K562 (cell line): ENCODE results near the gene DYSF.

ENCODE experiments used
- CREB1 ChIP-seq, 2 experiments: sonication (generic) in 1 of 2; formaldehyde crosslinking in 1 of 2; IDR thresholded peaks; 2 replicates each; pipeline versions ENCODE4 v1.6.1 to v1.8.0; 2012 to 2022; ENCODE audit warnings: inconsistent platforms in 1 of 2, mild to moderate bottlenecking in 1 of 2, missing genetic modification reagents in 1 of 2, moderate library complexity in 1 of 2
- CTCF ChIP-seq, 3 experiments: IDR thresholded peaks in 2 of 3; conservative IDR thresholded peaks in 1 of 3; 2 replicates each; pipeline ENCODE4 v1.5.1; 2011 to 2012; ENCODE audit warnings: low read length in 3 of 3, mild to moderate bottlenecking in 3 of 3, control low read depth in 2 of 3, improper control_type of control experiment in 1 of 3, inconsistent platforms in 1 of 3, low read depth in 1 of 3, mixed read lengths in 1 of 3, moderate library complexity in 1 of 3; ENCODE audit not compliant: insufficient read depth in 2 of 3
- EZH2 ChIP-seq: IDR thresholded peaks from 2 replicates; pipeline ENCODE4 v1.6.1; 2012; ENCODE audit warnings: low read depth, mild to moderate bottlenecking, inconsistent platforms, low read length, borderline replicate concordance
- MXI1 ChIP-seq: IDR thresholded peaks from 2 replicates; pipeline ENCODE4 v1.6.1; 2011; ENCODE audit warnings: low read depth, mild to moderate bottlenecking, improper control_type of control experiment, low read length
- NR2C1 ChIP-seq, 2 experiments: fragments of 450-650 bp; IDR thresholded peaks; 2 replicates each; pipeline ENCODE4 v1.6.1; 2017; ENCODE audit warnings: mild to moderate bottlenecking in 2 of 2, antibody characterized with exemption in 1 of 2, inconsistent platforms in 1 of 2, missing compliant biosample characterization in 1 of 2, missing genetic modification characterization in 1 of 2
- NR2F6 ChIP-seq: fragments of 450-650 bp; formaldehyde crosslinking; IDR thresholded peaks from 2 replicates; pipeline ENCODE4 v1.4.0; 2020; ENCODE audit warnings: mild to moderate bottlenecking
- TCF15 ChIP-seq: fragments of 250-450 bp; sonication (Bioruptor Pico); IDR thresholded peaks from 2 replicates; pipeline ENCODE4 v1.8.0; 2022; ENCODE audit warnings: moderate library complexity, mild to moderate bottlenecking, inconsistent platforms
- ZNF274 ChIP-seq: IDR thresholded peaks from 2 replicates; pipeline ENCODE4 v1.6.1; 2011; ENCODE audit warnings: low read depth, mild to moderate bottlenecking, low read length, moderate library complexity, borderline replicate concordance

GRCh38 chr2:71534201-71534600 lies 80.8 kb downstream of the DYSF start:
- TF ChIP-seq CTCF (IDR thresholded peaks at IDR 0.05 in 2 of 3, conservative IDR thresholded peaks at IDR 0.05 in 1 of 3; ENCODE audit: insufficient read depth in 2 of 3, low read depth in 1 of 3, low read length in 3 of 3) (no peak), NR2F6 (CRISPR knock-in tag) (no peak), NR2C1 (IDR thresholded peaks at IDR 0.05) (no peak), NR2C1 (tag; IDR thresholded peaks at IDR 0.05) (no peak), CREB1 (IDR thresholded peaks at IDR 0.05) (no peak), CREB1 (CRISPR knock-in tag; IDR thresholded peaks at IDR 0.05) (no peak), TCF15 (CRISPR knock-in tag) (no peak), EZH2 (no peak), ZNF274 (no peak), MXI1 (no peak)
